Posterior vena cava (tissue), 2 donors: Measurements from ENCODE around the gene TMPRSS2. TPM values are rescaled to one million over a fixed set of nuclear protein-coding genes. Genes with fewer than 3 reads are reported as not detected.

ENCODE experiments used
- DNase-seq: peaks from one replicate; pipeline ENCODE4 v3.0.0-alpha.2; 2020; ENCODE audit warnings: low spot score
- intact Hi-C, 2 donors: fragments of 100-400 bp; cut with DNase I; formaldehyde crosslinking; loops; one replicate each; pipeline versions ENCODE4 v1.14.1 to v1.14.2; 2022 to 2023
- total RNA-seq, 2 donors: library from RNA; stranded (reverse); fragmentation: NEBNext Ultra II Directional; extraction: Animal tissue kit (Norgen Biotek cat#: 25700); gene quantifications; one replicate each; pipeline ENCODE4 v1.2.1, GENCODE V29; 2021
- donor health status: DM: yes; HTN: yes; CAD: no.
- donor health status: DM: yes; HTN: yes; CAD: no.

TMPRSS2 gene
- total RNA-seq, 2 donors from 2014 or later: 0.14 TPM; not detected in 1

DNA sequence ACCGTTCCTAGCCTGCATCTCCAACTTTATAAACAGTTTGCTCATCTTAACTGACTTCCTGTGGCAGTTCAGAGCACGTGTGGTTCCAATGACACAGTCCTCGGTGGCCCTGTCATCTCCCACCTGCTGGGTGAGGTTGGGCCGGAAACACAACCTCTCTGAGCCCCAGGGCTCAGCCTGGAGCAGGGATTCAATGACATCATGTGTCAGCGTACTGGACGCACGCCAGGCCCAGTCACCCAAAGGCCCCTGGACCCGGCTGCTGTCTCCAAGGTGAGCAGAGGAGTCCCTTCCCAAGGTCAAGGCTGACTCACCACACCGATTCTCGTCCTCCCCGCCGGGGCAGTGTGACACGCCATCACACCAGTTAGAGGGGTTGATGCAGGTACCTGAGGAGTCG is 19.9 kb downstream of the TMPRSS2 start:
- peak; percentile 52 for DNase-seq
- intact Hi-C loops: no loop called here

DNA sequence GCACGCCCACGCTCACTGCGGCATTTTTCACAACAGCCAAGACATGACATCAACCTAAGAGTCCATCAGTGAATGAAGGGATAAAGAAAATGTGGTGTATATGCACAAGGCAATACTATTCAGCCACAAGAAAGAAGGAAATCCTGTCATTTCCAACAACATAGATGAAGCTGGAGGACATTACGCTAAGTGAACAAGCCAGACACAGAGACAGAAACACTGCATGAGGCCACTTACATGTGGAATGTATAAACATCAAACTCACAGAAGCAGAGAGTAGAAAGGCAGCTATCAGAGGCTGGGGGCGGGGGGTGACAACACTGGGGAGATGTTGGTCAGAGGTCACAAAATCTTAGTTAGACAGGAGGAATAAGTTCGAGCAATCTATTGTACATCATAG is 20.9 kb downstream of the TMPRSS2 start:
- intact Hi-C loops: no loop called here
- no peak for DNase-seq

DNA sequence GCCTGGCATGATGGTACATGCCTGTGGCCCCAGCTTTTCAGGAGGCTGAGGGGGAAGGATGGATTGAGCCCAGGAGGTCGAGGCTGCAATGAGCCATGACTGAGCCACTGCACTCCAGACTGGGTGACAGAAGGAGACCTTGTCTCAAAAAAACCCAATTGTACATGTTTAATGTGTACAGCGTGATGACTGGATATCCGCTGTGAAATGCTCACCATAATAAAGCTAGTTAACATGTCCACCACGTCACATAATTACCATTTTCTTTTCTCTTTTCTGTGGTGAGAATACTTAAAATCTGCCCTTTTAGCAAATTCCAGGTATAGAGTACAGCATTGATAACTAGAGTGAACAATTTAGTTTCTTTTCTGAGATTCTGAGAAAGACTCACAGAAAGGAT is 24.0 kb downstream of the TMPRSS2 start:
- no peak for DNase-seq

DNA sequence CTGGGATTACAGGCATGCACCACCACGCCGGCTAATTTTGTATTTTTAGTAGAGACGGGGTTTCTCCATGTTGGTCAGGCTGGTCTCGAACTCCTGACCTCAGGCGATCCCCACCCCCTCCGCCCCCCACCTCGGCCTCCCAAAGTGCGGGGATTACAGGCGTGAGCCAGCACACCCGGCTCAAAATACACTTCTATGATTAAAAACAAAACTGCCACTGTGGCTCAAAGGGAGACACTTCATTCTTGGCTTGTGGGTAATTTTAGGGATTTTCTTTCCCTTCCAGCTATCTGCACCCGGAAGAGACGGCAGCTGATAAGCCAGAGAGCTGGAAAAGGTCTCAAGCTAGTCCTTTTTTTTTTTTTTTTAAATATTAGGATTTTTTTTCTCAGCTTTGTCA is 24.5 kb downstream of the TMPRSS2 start:
- intact Hi-C loops: no loop called here
- no peak for DNase-seq

More for the DNA sequence above, 24.0 kb downstream of the TMPRSS2 start:
- intact Hi-C loops: no loop called here

DNA sequence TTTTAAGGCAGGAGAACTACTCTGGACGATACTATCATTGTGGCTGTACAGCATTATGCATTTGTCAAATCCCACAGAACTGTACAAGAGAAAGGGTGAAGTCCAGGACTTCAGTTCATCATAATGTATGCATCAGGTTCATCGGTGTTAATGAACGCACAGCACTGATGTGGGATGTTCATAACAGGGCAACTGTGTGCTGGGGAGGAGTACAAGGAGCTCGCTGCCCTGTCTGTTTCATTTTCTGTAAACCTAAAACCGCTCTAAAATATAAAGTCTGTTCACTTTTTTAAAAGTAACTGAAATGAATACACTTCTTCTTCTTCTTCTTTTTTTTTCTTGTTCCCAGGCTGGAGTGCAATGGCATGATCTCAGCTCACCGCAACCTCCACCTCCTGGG is 25.0 kb downstream of the TMPRSS2 start:
- no peak for DNase-seq
- intact Hi-C loops: no loop called here

DNA sequence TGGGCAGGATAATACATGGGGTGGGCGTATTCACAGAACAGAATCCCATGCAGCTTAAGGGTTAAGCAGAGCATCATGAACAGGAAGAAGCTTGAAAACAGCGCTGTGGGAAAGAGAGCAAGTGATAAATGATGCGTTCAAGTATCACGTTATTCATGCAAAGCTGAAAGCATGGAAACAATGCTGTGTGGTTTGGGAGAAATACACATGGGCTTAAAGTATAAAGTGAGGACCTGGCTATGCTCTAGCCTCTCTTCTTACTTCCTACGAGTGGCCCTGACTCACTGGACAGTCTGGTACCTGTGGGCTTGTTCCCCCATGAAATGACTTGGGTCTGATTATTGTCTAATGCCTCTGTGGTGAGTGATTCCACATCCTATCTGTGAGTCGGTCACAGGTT is 25.7 kb downstream of the TMPRSS2 start:
- no peak for DNase-seq
- intact Hi-C loops: no loop called here

DNA sequence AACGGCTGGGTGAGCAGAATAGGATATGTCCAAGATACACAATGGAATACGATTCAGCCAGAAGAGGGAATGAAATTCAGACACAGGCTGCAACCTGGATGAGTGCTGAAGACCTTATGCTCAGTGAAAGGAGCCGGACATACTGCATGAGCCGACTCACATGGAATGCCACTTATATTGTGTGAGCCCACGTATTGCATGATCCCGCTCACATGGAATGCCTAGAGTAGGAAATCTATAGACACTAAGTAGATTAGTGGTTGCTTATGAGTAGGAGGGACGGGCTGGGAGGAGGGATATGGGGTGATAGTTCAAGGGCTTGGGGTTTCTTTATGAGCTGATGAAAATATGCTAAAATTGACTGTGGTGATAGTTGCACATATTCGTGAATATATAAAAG is 26.8 kb downstream of the TMPRSS2 start:
- peak; percentile 8 for DNase-seq
- intact Hi-C loops: no loop called here

DNA sequence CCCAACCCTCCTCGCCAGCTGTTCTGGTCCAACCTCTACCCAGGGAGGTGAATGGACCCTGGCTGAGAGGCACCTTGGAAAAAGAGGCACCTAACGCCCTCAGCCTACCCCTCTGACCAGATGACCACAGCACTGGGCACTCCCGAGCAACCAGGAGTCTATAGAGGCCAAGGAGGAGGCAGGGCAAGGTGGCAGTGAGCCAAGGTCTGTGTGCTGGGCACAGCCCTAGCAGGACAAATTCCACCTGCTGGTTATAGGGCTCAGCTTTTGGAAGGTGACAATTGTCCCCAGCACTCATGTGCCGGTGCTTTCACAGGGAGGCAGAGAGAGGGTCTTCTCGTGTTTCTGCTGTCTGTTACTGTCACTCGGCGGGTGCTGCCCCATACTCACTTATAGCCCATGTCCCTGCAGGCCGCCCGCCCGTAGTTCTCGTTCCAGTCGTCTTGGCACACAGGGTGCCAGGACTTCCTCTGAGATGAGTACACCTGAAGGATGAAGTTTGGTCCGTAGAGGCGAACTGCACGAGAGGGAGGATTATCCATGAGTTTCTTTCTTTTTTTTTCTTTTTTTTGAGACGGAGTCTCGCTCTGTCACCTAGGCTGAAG is 27.8 kb downstream of the TMPRSS2 start:
- intact Hi-C loops: no loop called here
- DNase-seq: peak; percentile 80

DNA sequence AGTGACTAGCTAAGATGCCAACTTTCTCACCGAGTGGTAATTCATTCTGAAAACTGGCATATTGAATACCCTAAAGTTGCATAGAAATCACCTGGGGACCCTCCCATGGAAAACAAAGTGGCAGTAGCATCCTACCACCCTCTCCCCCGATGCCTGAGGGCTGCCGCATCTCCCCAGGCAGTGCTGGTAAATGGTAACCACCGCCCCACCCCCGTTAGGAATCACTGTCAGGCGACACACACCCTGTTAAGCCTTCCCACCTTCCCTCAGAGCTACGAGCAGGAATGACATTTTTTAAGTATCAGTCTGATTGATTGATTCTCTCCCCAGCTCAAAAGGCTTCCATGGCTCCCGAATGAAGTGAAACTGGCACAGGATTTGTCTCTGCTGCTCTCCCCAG is 28.3 kb downstream of the TMPRSS2 start:
- no peak for DNase-seq
- intact Hi-C loops: no loop called here

DNA sequence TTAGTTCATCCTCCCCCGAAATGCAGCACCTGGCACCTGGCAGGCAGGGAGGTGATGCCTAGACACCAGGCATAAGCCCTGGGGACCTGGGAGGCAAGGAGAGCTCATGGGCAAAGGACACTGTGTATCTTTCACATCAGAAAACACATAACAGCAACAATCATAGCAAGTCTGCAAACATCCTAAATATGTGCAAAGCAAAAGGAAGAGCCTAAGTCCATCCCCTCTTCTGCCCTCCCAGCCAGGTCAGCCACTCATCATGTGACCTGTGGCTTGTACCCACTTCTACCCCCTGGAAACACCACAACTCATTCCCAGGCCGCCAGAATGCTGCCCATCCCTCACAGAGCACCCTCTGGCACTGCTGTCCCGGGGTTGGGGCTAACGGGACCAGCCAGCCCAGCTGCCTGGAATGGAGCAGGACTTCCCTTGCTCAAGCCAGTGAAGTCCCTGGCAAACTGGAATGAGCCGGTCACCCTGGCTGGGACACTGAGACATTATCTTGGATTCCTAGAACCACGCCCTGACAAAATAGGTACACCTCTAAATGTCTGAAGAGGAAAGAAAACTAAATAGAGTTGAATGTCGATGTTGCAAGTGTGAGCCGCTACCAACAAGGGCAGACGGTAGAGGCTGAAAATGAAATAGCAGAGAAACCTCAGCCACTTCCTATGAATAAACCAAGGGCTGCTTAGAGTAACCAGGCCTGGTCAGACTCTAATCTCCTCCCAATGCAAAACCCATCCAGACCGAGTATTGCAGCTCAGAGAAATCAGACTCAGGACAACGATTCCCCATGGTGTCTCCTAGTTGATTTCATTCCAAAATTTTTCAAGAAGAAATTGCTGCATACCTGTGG is 29.4 kb downstream of the TMPRSS2 start:
- intact Hi-C loops: no loop called here

DNA sequence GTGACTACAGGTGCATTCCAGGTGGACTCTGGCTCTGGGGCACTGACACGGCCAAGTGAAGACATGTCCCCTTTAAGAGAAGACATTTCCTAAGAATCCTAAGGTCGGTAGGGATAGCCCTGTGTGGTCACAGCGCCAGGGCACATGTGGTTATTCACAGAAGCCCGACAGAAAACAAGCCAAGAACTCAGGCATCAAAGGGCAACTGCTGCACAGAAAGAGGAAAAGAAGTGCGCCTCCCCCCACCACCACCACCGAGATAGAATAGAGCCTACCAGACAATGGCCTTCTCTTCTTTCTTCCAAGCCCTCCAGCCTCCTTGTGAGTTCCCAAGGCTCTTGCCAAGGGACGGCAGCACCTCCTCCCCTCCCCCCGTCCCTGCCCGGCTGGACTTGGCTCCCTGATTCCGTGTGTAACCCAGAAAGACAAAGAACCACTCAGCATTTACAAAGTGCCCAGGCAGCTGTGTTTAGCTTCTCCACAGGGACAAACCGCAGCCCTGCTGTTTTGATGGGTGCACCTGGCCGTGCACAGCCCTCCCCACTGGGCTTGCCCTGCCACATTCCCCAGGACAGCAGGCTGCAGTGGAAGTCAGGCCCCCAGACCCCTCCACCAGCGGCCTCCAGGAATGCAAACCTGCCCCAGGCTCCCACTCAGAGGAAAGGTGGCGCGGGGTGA is 30.2 kb downstream of the TMPRSS2 start:
- peak; percentile 61 for DNase-seq
- intact Hi-C loops: no loop called here

More for the DNA sequence above, 29.4 kb downstream of the TMPRSS2 start:
- DNase-seq: no peak

DNA sequence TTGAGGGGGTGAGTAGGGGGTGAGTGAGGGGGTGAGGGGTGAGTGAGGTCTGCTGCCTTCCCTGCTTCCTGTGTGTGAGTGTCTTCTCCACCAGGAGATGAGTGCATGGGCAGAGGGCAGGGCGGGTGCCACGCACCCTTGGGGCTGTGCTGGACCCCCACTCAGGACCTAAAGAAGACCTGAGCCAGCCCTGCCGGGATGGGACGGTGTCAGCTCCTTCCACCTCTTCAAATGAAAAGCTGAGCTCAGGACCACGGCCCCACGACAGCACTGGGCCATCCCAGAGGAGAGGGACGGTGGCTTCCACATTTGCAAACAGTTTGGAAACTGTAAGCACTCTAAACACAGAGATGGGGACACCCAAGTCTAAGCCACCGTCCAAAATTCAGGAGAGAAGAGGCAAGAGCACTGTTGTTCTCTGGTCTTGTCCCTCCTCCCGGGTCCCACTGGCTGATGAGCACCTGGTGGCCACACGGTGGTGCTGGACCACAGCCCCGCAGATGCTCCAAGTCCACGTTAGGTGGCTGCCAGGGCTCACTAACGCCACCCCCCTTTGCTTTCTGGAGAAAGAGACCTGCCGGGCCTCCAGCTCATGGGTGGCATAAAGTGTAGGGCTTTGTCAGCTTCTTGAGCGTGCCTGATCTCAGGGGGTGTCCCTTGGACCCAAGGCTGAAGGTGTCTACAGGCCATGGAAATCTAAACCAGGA is 32.1 kb downstream of the TMPRSS2 start:
- DNase-seq: peak; percentile 72
- intact Hi-C loops: no loop called here

DNA sequence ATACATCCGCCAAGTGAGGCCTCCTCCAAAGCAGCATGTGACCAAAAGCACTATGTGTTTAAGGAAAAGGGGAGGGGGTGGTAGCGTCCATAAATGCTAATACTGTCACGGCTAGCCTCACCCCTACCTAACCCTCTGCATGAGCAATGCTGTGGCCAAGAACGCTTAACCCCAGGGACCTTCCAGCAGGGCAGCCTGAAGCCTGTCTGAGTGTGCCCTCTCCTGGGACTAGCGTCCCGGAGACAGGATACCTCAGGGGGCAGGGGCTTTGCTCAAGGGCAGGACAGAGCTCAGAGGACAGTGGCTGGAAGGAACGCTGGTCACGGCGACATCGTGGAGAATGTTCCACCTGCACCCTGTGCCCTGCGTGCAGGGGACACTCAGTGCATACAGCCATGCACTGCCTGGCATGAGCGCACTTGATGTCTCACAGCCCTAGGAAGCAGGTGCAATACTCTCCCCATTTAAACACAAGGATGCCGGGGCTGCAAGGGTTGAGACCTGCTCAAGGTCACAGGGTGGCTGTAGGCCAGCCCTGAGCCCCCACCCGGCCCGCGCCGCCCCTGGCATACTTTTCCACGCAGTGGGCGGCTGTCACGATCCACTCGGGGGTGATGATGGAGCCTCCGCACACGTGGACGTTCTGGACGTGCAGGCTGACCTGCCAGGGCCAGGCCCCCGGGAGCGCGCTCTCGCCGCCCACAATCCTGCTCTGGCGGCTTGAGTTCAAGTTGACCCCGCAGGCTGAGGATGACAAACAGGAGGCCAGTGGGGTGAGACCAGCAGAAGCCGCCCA is 35.0 kb downstream of the TMPRSS2 start:
- intact Hi-C loops: no loop called here
- peak; percentile 47 for DNase-seq

DNA sequence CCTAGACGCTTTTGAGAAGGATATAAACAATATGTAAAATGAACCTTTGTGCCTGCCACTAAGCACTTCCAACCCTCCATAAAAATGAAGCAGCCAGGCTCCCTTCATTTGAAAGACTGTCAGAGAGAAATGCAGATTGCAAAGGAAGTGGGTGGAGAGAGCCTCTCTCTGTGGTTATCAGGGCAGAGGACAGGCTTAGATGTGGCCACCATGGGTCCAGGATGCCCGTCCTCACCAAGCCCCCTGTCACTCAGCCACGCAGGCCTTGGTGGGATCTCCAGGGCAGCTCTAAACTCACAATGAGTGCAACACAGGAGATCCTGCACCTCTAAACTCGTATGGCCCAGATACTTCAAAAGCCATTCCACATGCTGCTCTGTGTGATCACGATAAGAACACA is 37.9 kb downstream of the TMPRSS2 start:
- intact Hi-C loops: no loop called here
- no peak for DNase-seq

DNA sequence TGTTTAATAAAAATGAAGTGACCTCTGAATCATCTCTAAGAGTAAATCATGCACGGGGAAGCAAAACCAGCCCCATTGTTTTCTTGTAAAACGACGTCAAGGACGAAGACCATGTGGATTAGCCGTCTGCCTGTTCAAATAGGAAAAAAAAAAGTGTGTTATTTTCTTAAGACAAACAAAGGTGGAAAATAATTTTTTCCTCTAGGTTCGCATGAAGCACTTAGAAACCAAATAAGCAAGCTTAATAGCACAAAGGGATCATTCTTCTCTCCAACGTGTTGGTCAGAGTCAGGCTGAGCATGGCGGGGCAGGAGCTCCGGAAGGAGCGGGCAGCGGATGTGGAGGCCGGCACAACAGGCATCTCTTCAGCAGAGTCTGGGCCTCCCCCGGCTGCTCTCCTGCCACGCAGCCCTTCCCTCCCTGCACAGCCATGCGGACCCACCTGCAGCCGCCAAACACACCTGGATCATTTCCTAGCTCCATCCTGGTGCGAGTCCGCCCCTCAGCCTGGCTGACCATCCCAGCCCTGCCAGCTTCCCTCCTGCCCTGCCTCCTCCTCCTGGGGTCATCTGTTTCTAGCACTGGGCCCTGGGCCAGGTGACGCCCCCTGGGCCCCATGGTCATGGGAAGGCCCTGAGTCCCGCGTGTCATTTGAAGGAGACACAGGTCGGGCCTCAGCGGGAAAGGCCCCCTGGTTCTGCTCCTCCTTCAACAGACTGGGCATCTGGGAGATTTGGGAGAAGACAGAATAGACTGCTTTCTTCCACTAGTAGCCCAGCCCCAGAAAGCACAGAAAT is 41.7 kb downstream of the TMPRSS2 start:
- peak; percentile 80 for DNase-seq
- intact Hi-C loops: loop anchor here in 1 of 2 donors (10.0 kb wide), 1 partner anchor 181 kb away; no protein-coding TSS in a partner anchor

DNA sequence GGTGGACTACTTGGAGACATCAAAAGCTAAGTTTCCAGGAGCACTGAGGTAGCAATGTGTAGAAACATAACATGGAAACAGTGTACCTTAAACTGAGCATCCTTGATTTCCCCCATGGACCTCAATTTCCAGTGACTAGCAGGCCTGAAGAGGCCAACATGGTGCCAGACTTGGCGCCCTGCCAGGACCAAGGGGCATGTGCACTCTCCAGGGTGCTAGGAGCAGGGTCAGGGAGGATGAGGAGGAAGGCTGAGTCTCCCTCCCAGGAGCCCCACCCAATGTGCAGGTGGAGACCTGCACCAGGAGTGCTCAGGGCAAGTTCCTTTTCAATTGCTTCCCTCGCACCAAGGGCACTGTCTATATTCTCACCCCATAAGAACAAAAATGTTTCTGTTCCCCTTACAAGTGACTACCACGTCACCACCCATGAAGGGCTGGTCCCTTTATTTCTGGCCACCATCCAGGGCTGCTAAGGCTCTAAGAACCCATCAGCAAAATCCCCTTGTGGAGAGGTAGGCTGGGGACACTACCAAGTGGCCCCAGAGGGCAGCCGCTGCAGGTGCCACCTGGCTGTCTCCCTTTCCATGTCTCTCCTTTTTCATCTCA is 42.7 kb downstream of the TMPRSS2 start:
- peak; percentile 61 for DNase-seq
- intact Hi-C loops: loop anchor here in 1 of 2 donors (10.0 kb wide), 1 partner anchor 180 kb away; no protein-coding TSS in a partner anchor
